HepG2 (cell line): ENCODE results near the gene MRPL28. TPM values are rescaled to one million over a fixed set of nuclear protein-coding genes. Genes with fewer than 3 reads are reported as not detected.

Source experiments
- CBX1 ChIP-seq: IDR thresholded peaks from one replicate; pipeline ENCODE4 v1.6.1; 2016; ENCODE audit warnings: antibody characterized with exemption, low read depth
- CENPX ChIP-seq: sonication (generic); formaldehyde crosslinking; IDR thresholded peaks from 2 replicates; pipeline ENCODE4 v1.9.0; 2021; ENCODE audit warnings: mild to moderate bottlenecking, missing genetic modification reagents, moderate library complexity
- ETV5 ChIP-seq: IDR thresholded peaks from 2 replicates; pipeline ENCODE4 v1.6.1; 2018; ENCODE audit warnings: missing biosample characterization, missing genetic modification reagents, inconsistent platforms, borderline replicate concordance
- HMGXB4 ChIP-seq, 2 experiments: sonication (generic) in 1 of 2; formaldehyde crosslinking in 1 of 2; IDR thresholded peaks; 2 replicates each; pipeline versions ENCODE4 v1.4.0 to v1.6.1; 2018 to 2020; ENCODE audit warnings: missing genetic modification reagents in 2 of 2, borderline replicate concordance in 1 of 2, low read depth in 1 of 2, mild to moderate bottlenecking in 1 of 2, missing biosample characterization in 1 of 2
- MAF1 ChIP-seq: sonication (generic); formaldehyde crosslinking; IDR thresholded peaks from 2 replicates; pipeline ENCODE4 v1.5.0; 2020; ENCODE audit warnings: missing genetic modification reagents, borderline replicate concordance
- RELA ChIP-seq: sonication (generic); formaldehyde crosslinking; IDR thresholded peaks from 2 replicates; pipeline ENCODE4 v1.4.0; 2020; ENCODE audit warnings: missing genetic modification reagents
- SRF ChIP-seq: IDR thresholded peaks from 2 replicates; pipeline ENCODE4 v1.6.1; 2011; ENCODE audit warnings: mild to moderate bottlenecking, low read depth, low read length, moderate library complexity
- SRSF1 ChIP-seq: fragments of 200-400 bp; formaldehyde crosslinking; optimal IDR thresholded peaks from 2 replicates; pipeline ENCODE3; 2017; ENCODE audit warnings: mild to moderate bottlenecking, low read depth, low read length, moderate library complexity
- SRSF9 ChIP-seq: fragments of 200-400 bp; formaldehyde crosslinking; IDR thresholded peaks from 2 replicates; pipeline ENCODE4 v1.6.1; 2018; ENCODE audit warnings: borderline replicate concordance, mild to moderate bottlenecking, low read depth, low read length; ENCODE audit not compliant: insufficient read depth, poor library complexity, severe bottlenecking
- TEF ChIP-seq: sonication (generic); formaldehyde crosslinking; IDR thresholded peaks from 2 replicates; pipeline ENCODE4 v1.5.0; 2020; ENCODE audit warnings: missing genetic modification reagents
- TRIM22 ChIP-seq: fragments of 450-650 bp; IDR thresholded peaks from 2 replicates; pipeline ENCODE4 v1.6.1; 2017
- XBP1 ChIP-seq: sonication (generic); formaldehyde crosslinking; IDR thresholded peaks from 2 replicates; pipeline ENCODE4 v1.5.0; 2020; ENCODE audit warnings: missing genetic modification reagents
- YY1 ChIP-seq: IDR thresholded peaks from 2 replicates; pipeline ENCODE4 v1.6.1; 2011; ENCODE audit warnings: low read length, low read depth, moderate library complexity, mild to moderate bottlenecking; ENCODE audit not compliant: insufficient read depth, insufficient replicate concordance
- ZMYM2 ChIP-seq: sonication (generic); formaldehyde crosslinking; IDR thresholded peaks from 2 replicates; pipeline ENCODE4 v1.8.0; 2022; ENCODE audit warnings: mild to moderate bottlenecking, missing genetic modification reagents
- ZNF17 ChIP-seq: sonication (generic); formaldehyde crosslinking; IDR thresholded peaks from 2 replicates; pipeline ENCODE4 v1.5.0; 2020; ENCODE audit warnings: mild to moderate bottlenecking, missing genetic modification reagents
- ZNF20 ChIP-seq: sonication (generic); formaldehyde crosslinking; IDR thresholded peaks from 2 replicates; pipeline ENCODE4 v1.4.0; 2020; ENCODE audit warnings: mild to moderate bottlenecking, moderate library complexity, missing genetic modification reagents
- ZNF337 ChIP-seq: sonication (generic); formaldehyde crosslinking; IDR thresholded peaks from 2 replicates; pipeline ENCODE4 v1.5.1; 2020; ENCODE audit warnings: missing genetic modification reagents, low read depth, mild to moderate bottlenecking, borderline replicate concordance
- ZNF431 ChIP-seq: sonication (generic); formaldehyde crosslinking; IDR thresholded peaks from 2 replicates; pipeline ENCODE4 v1.9.0; 2022; ENCODE audit warnings: missing genetic modification reagents, low read depth, mild to moderate bottlenecking, borderline replicate concordance
- ZNF691 ChIP-seq: sonication (generic); formaldehyde crosslinking; IDR thresholded peaks from 2 replicates; pipeline ENCODE4 v1.4.0; 2020; ENCODE audit warnings: missing genetic modification reagents, low read depth, mild to moderate bottlenecking, borderline replicate concordance
- ZNF713 ChIP-seq: sonication (generic); formaldehyde crosslinking; IDR thresholded peaks from 2 replicates; pipeline ENCODE4 v1.4.0; 2020; ENCODE audit warnings: mild to moderate bottlenecking, missing genetic modification reagents
- polyA plus RNA-seq, 8 experiments: library from polyadenylated mRNA; depleted of rRNA in 3 of 8; stranded (reverse) in 7 of 8; unstranded in 1 of 8; fragments of >200 nt; fragmentation: Illumina TruSeq in 4 of 8; extraction: Trizol in 4 of 8; gene quantifications; 2 replicates each; pipeline versions ENCODE4 v1.2.1 to v1.2.3, GENCODE V29; 2011 to 2016; ENCODE audit warnings: low read depth in 4 of 8, missing spikeins in 1 of 8, mixed read lengths in 1 of 8; ENCODE audit not compliant: insufficient read depth in 1 of 8
- total RNA-seq, 5 experiments: library from RNA; depleted of rRNA; stranded (reverse); fragments of >200 nt; fragmentation: Illumina TruSeq; extraction: Trizol; gene quantifications; 2 replicates each; pipeline ENCODE4 v1.2.3, GENCODE V29; 2016; ENCODE audit warnings: low read depth in 1 of 5
- TF ChIP-seq, protein P1 (sequence below): sonication (generic); formaldehyde crosslinking; IDR thresholded peaks from 2 replicates; pipeline ENCODE4 v1.4.0; 2020; ENCODE audit warnings: mild to moderate bottlenecking, low read depth, missing genetic modification reagents
- TF ChIP-seq, protein P2 (sequence below): sonication (generic); formaldehyde crosslinking; IDR thresholded peaks from 2 replicates; pipeline ENCODE4 v1.5.0; 2020; ENCODE audit warnings: mild to moderate bottlenecking, missing genetic modification reagents, moderate library complexity

Gene MRPL28
- total and polyA plus RNA-seq, 2 of the 13 experiments (the other 11 are each of a cell fraction or from before 2014, with no cell fraction given) = 114 to 135 TPM

- peak; percentile 80 for TF ChIP-seq YY1
- no peak for TF ChIP-seq XBP1 (CRISPR knock-in tag)
- TF ChIP-seq ZNF20 (CRISPR knock-in tag) = no peak
- TF ChIP-seq ETV5 (CRISPR knock-in tag) = peak; percentile 68
- TF ChIP-seq CENPX (CRISPR knock-in tag) = no peak
- TF ChIP-seq ZNF431 = no peak
- TF ChIP-seq ZNF713 = no peak
- 0 out of 2 replicates have a peak, but pooled peaks have one; percentile 73 for TF ChIP-seq ZNF337
- no peak for TF ChIP-seq SRSF1
- no peak for TF ChIP-seq TRIM22
- TF ChIP-seq ZNF17 (CRISPR knock-in tag) = no peak
- TF ChIP-seq, protein P1, sequence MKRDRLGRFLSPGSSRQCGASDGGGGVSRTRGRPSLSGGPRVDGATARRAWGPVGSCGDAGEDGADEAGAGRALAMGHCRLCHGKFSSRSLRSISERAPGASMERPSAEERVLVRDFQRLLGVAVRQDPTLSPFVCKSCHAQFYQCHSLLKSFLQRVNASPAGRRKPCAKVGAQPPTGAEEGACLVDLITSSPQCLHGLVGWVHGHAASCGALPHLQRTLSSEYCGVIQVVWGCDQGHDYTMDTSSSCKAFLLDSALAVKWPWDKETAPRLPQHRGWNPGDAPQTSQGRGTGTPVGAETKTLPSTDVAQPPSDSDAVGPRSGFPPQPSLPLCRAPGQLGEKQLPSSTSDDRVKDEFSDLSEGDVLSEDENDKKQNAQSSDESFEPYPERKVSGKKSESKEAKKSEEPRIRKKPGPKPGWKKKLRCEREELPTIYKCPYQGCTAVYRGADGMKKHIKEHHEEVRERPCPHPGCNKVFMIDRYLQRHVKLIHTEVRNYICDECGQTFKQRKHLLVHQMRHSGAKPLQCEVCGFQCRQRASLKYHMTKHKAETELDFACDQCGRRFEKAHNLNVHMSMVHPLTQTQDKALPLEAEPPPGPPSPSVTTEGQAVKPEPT (CRISPR knock-in tag) = no peak
- TF ChIP-seq TEF (CRISPR knock-in tag) = no peak
- TF ChIP-seq MAF1 = no peak
- TF ChIP-seq ZNF691 (CRISPR knock-in tag) = no peak
- TF ChIP-seq RELA = no peak
- no peak for TF ChIP-seq CBX1
- TF ChIP-seq, protein P2, sequence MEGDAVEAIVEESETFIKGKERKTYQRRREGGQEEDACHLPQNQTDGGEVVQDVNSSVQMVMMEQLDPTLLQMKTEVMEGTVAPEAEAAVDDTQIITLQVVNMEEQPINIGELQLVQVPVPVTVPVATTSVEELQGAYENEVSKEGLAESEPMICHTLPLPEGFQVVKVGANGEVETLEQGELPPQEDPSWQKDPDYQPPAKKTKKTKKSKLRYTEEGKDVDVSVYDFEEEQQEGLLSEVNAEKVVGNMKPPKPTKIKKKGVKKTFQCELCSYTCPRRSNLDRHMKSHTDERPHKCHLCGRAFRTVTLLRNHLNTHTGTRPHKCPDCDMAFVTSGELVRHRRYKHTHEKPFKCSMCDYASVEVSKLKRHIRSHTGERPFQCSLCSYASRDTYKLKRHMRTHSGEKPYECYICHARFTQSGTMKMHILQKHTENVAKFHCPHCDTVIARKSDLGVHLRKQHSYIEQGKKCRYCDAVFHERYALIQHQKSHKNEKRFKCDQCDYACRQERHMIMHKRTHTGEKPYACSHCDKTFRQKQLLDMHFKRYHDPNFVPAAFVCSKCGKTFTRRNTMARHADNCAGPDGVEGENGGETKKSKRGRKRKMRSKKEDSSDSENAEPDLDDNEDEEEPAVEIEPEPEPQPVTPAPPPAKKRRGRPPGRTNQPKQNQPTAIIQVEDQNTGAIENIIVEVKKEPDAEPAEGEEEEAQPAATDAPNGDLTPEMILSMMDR (CRISPR knock-in tag) = no peak
- no peak for TF ChIP-seq SRF
- TF ChIP-seq SRSF9 = no peak
- no peak for TF ChIP-seq ZMYM2 (CRISPR knock-in tag)
- peak in 1 of 2 experiments; percentile 47; a peak in 1 of 4 replicates for TF ChIP-seq HMGXB4 (CRISPR knock-in tag; IDR thresholded peaks at IDR 0.05; ENCODE audit: borderline replicate concordance in 1 of 2, low read depth in 1 of 2)
Measured at GRCh38 chr16:370443-370842, at the start of gene MRPL28 (continued).
